Measurements from ENCODE around the gene PISD. TPM values are rescaled to one million over a fixed set of nuclear protein-coding genes. Genes with fewer than 3 reads are reported as not detected.
A peak's percentile ranks its signal among the peaks of the same experiment; 100 is the strongest.

PISD gene
- total and polyA plus RNA-seq, 5 donors from 2014 or later: 12.7 to 41.5 (median 17.2) TPM

GRCh38 chr22:31637447-31637890, 24.5 kb downstream of the PISD start:
- Histone ChIP-seq H3K9me3 (ENCODE audit: control insufficient read depth in 2 of 2, low read length in 2 of 2) (no peaks in the 10 kb centered on the region), H3K4me3 (ENCODE audit: low read depth, low read length) (no peak overlapping the region), H3K4me1 (ENCODE audit: control insufficient read depth, insufficient read depth, low read length, poor library complexity, severe bottlenecking) (peaks cover 5% of the 10 kb centered on the region), H3K36me3 (ENCODE audit: control insufficient read depth, insufficient read depth, low read length) (no peaks in the 10 kb centered on the region), H3K27me3 (ENCODE audit: control insufficient read depth, insufficient read depth, low read length) (no peaks in the 10 kb centered on the region), H3K27ac (ENCODE audit: insufficient read depth, low read length, poor library complexity, severe bottlenecking) (no peak overlapping the region)
- Mint-ChIP-seq H3K27ac (peak overlapping the region; percentile 80 to 93 (median 91)), H3K36me3 (peaks cover 7% of the 10 kb centered on the region), H3K9me3 (no peaks in the 10 kb centered on the region), H3K27me3 (no peaks in the 10 kb centered on the region), H3K4me1 (peaks cover 8 to 36% (median 16%) of the 10 kb centered on the region in 4 donors), H3K4me3 (no peak overlapping the region)
- DNase-seq: no peak
- no peak for ATAC-seq (ENCODE audit: low read depth in 2 of 2)

- Mint-ChIP-seq H3K4me3 (peak overlapping the region in 2 of 4 donors; percentile 21 to 36), H3K4me1 (peaks cover 4 to 39% (median 16%) of the 10 kb centered on the region in 4 donors), H3K9me3 (no peaks in the 10 kb centered on the region), H3K36me3 (peaks cover 3% of the 10 kb centered on the region), H3K27me3 (no peaks in the 10 kb centered on the region), H3K27ac (peak overlapping the region in 2 of 3 donors; percentile 42 to 57)
- H3K9me3 ChIP-seq (ENCODE audit: control insufficient read depth in 2 of 2, low read length in 2 of 2): no peaks in the 10 kb centered on the region
- no peak for ATAC-seq (ENCODE audit: low read depth in 2 of 2)
- H3K27ac ChIP-seq (ENCODE audit: insufficient read depth, low read length, poor library complexity, severe bottlenecking): no peak overlapping the region
- no peak for DNase-seq
- peaks cover 13% of the 10 kb centered on the region for H3K4me1 ChIP-seq (ENCODE audit: control insufficient read depth, insufficient read depth, low read length, poor library complexity, severe bottlenecking)
- H3K4me3 ChIP-seq (ENCODE audit: low read depth, low read length): no peak overlapping the region
- no peaks in the 10 kb centered on the region for H3K36me3 ChIP-seq (ENCODE audit: control insufficient read depth, insufficient read depth, low read length)
- H3K27me3 ChIP-seq (ENCODE audit: control insufficient read depth, insufficient read depth, low read length): no peaks in the 10 kb centered on the region
Observed at GRCh38 chr22:31635638-31636306, 26.2 kb downstream of the PISD start.

GRCh38 chr22:31631436-31631835, 30.6 kb downstream of the PISD start:
- H3K4me3 Mint-ChIP-seq: peak overlapping the region; percentile 54 to 89 (median 79)
- no peaks in the 10 kb centered on the region for H3K9me3 Mint-ChIP-seq
- Histone ChIP-seq H3K4me3 (ENCODE audit: low read depth, low read length) (no peak overlapping the region), H3K9me3 (ENCODE audit: control insufficient read depth in 2 of 2, low read length in 2 of 2) (no peaks in the 10 kb centered on the region), H3K27me3 (ENCODE audit: control insufficient read depth, insufficient read depth, low read length) (no peaks in the 10 kb centered on the region), H3K4me1 (ENCODE audit: control insufficient read depth, insufficient read depth, low read length, poor library complexity, severe bottlenecking) (peaks cover 30% of the 10 kb centered on the region), H3K36me3 (ENCODE audit: control insufficient read depth, insufficient read depth, low read length) (no peaks in the 10 kb centered on the region), H3K27ac (ENCODE audit: insufficient read depth, low read length, poor library complexity, severe bottlenecking) (peak overlapping the region; percentile 90)
- H3K36me3 Mint-ChIP-seq: peaks cover 3% of the 10 kb centered on the region
- ATAC-seq (ENCODE audit: low read depth in 2 of 2): no peak
- DNase-seq: no peak
- no peaks in the 10 kb centered on the region for H3K27me3 Mint-ChIP-seq
- H3K4me1 Mint-ChIP-seq: peaks cover 4 to 52% (median 23%) of the 10 kb centered on the region in 4 donors
- peak overlapping the region; percentile 76 to 90 (median 89) for H3K27ac Mint-ChIP-seq

DNA sequence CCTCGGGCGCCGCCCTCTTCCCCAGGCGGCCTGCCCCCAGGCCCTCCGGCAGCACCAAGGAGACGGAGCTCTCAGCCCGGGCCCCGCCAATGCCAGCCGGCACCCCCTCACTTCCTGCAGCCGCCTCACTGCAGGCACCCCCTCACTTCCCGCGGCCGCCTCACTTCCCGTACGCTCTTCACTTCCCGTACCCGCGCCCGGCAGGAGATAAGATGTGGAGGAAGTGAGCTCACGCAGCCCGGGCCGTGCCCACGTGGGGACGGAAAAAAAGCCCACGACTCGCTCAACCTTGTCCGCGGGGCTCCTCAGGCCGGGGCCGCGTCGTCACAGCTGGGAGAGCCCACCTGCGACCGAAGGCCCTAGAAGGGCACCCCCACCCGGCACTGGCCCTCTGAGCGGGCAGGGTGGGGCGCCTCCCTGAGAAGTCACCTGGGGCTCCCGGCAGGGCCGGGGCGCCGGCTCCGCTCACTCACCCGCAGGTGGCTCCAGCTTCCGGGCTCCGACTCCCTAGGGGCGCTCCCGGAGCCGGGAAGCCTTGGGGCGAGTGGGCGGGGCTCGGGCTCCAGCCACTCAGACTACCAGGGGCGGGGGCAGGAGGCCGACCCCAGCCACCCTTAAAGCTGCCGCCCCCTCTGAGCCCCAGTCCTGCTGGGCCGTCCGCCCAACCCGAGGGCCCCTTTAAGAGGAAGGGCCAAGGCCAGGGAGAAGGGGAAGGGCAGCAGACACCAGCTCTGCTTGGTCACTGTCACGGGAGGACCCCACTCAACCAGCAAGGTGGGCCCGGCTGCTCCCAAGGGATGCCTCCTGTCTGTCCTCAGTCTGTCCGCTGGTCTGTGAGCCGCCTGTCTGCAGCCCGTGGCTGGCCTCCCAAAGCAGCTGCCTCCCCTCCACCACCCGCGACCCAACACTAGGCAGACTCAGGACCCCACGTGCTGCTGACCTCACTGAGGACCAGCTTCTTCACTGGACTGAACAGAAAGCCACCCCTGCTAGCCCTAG, 31.4 kb downstream of the PISD start:
- peak overlapping the region; percentile 76 to 90 (median 89) for H3K27ac Mint-ChIP-seq
- Histone ChIP-seq H3K9me3 (ENCODE audit: control insufficient read depth in 2 of 2, low read length in 2 of 2) (no peaks in the 10 kb centered on the region), H3K4me3 (ENCODE audit: low read depth, low read length) (peak overlapping the region; percentile 44), H3K27me3 (ENCODE audit: control insufficient read depth, insufficient read depth, low read length) (no peaks in the 10 kb centered on the region), H3K27ac (ENCODE audit: insufficient read depth, low read length, poor library complexity, severe bottlenecking) (peak overlapping the region; percentile 90), H3K36me3 (ENCODE audit: control insufficient read depth, insufficient read depth, low read length) (no peaks in the 10 kb centered on the region), H3K4me1 (ENCODE audit: control insufficient read depth, insufficient read depth, low read length, poor library complexity, severe bottlenecking) (peaks cover 30% of the 10 kb centered on the region)
- no peaks in the 10 kb centered on the region for H3K36me3 Mint-ChIP-seq
- DNase-seq (peak; percentile 86 to 95 (median 89)), ATAC-seq (ENCODE audit: low read depth in 2 of 2) (peak; percentile 89 to 90)
- no peaks in the 10 kb centered on the region for H3K27me3 Mint-ChIP-seq
- H3K4me1 Mint-ChIP-seq: peaks cover under 1 to 57% (median 21%) of the 10 kb centered on the region in 4 donors
- peak overlapping the region; percentile 78 to 92 (median 90) for H3K4me3 Mint-ChIP-seq
- no peaks in the 10 kb centered on the region for H3K9me3 Mint-ChIP-seq

DNA sequence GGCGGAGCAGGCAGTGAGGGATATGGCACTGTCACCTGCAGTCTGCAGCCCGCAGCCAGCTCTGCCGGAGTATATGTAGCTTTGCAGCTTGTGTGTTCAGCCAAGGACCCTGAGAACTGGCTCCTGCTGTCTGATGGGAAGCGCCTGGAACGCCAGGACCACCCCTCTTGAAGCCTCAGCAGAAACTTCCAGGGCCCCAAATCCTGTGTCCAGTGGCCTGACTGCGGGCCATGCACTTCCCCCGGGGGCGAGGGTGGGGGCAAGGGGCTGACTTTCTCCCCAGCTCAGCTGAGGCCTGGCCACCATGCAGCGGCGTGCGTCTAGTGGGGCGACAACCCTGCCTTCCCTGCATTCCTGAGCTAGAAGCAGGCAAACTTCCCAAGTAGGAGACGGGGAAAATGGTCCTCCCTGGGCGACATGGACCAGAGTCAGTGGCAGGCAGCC, 32.3 kb downstream of the PISD start:
- no peak for DNase-seq
- H3K27me3 Mint-ChIP-seq: no peaks in the 10 kb centered on the region

DNA sequence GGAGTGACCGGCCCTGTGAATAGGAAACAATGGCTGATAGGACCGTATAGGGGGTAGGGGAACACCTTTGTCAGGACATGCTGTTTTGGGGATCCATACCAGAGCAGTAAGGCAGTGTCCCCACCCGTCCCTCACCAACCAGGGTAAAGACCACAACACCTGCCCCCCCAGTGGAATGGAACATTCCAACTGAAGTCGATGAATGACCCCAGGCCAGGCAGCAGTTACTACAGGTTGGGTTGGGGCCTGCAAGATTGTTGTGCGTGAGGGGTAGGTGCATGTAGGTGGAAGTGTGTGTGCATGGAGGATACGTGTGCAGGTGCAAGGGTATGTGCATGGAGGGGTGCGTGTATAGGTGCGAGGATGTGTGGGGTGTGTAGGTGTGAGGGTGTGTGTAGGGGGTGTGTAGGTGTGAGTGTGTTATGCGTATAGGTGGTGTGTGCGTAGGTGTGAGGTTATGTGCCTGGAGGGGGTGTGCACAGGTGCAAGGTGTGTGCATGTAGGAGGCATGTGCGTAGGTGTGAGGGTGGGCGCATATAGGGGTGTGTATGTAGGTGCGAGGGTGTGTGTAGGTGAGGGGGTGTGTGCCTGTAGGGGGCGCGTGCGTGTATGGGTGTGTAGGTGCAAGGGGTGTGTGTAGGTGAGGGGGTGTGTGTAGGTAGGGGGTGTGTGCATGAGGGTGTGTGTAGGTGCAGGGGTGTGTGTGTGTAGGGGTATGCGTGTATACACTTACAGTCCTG, 32.9 kb downstream of the PISD start:
- Mint-ChIP-seq H3K27me3 (no peaks in the 10 kb centered on the region), H3K36me3 (no peaks in the 10 kb centered on the region), H3K9me3 (peaks cover 0 to 1% (median 0%) of the 10 kb centered on the region in 7 donors), H3K4me3 (peak overlapping the region; percentile 66 to 92 (median 88)), H3K4me1 (peaks cover 0 to 67% (median 21%) of the 10 kb centered on the region in 4 donors), H3K27ac (peak overlapping the region; percentile 85 to 92 (median 89))
- Histone ChIP-seq H3K9me3 (ENCODE audit: control insufficient read depth in 2 of 2, low read length in 2 of 2) (no peaks in the 10 kb centered on the region), H3K36me3 (ENCODE audit: control insufficient read depth, insufficient read depth, low read length) (no peaks in the 10 kb centered on the region), H3K4me3 (ENCODE audit: low read depth, low read length) (no peak overlapping the region), H3K27ac (ENCODE audit: insufficient read depth, low read length, poor library complexity, severe bottlenecking) (peak overlapping the region; percentile 90), H3K4me1 (ENCODE audit: control insufficient read depth, insufficient read depth, low read length, poor library complexity, severe bottlenecking) (peaks cover 30% of the 10 kb centered on the region), H3K27me3 (ENCODE audit: control insufficient read depth, insufficient read depth, low read length) (no peaks in the 10 kb centered on the region)
- DNase-seq (no peak), ATAC-seq (ENCODE audit: low read depth in 2 of 2) (no peak)

More for the DNA sequence above, 32.3 kb downstream of the PISD start:
- Histone ChIP-seq H3K27ac (ENCODE audit: insufficient read depth, low read length, poor library complexity, severe bottlenecking) (peak overlapping the region; percentile 90), H3K27me3 (ENCODE audit: control insufficient read depth, insufficient read depth, low read length) (no peaks in the 10 kb centered on the region), H3K4me1 (ENCODE audit: control insufficient read depth, insufficient read depth, low read length, poor library complexity, severe bottlenecking) (peaks cover 30% of the 10 kb centered on the region), H3K36me3 (ENCODE audit: control insufficient read depth, insufficient read depth, low read length) (no peaks in the 10 kb centered on the region), H3K9me3 (ENCODE audit: control insufficient read depth in 2 of 2, low read length in 2 of 2) (no peaks in the 10 kb centered on the region), H3K4me3 (ENCODE audit: low read depth, low read length) (peak overlapping the region; percentile 44)
- H3K9me3 Mint-ChIP-seq: no peaks in the 10 kb centered on the region
- H3K27ac Mint-ChIP-seq: peak overlapping the region in 2 of 3 donors; percentile 42 to 89
- no peak for ATAC-seq (ENCODE audit: low read depth in 2 of 2)
- peak overlapping the region; percentile 48 to 92 (median 78) for H3K4me3 Mint-ChIP-seq
- H3K36me3 Mint-ChIP-seq: no peaks in the 10 kb centered on the region
- H3K4me1 Mint-ChIP-seq: peaks cover 0 to 61% (median 20%) of the 10 kb centered on the region in 4 donors

DNA sequence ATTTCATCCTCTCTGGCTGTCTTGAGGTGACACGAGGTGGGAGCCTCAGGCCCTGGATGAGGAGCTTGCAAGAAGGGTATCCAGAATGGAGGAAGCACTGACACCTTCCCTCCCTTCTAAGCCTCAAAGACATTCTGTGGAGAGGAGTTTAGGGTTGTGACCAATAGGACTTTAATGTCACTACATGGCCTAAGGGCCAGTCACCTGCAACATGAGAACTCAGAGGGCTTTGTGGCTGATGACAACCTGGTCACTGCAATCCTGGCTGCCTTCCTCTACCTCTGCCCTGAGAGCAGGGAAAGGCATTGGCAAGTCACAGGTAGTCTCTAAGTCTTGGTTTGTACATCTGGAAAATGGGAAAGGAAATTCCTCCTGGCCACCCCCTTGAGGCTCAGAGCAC, 33.7 kb downstream of the PISD start:
- Mint-ChIP-seq H3K4me1 (peaks cover 0 to 63% (median 16%) of the 10 kb centered on the region in 4 donors), H3K9me3 (peaks cover 0 to 1% (median 0%) of the 10 kb centered on the region in 7 donors), H3K4me3 (peak overlapping the region; percentile 29 to 86 (median 62)), H3K27me3 (no peaks in the 10 kb centered on the region), H3K36me3 (no peaks in the 10 kb centered on the region), H3K27ac (peak overlapping the region in 2 of 3 donors; percentile 89 to 92)
- peak overlapping the region; percentile 38 for H3K27ac ChIP-seq (ENCODE audit: insufficient read depth, low read length, poor library complexity, severe bottlenecking)
- H3K36me3 ChIP-seq (ENCODE audit: control insufficient read depth, insufficient read depth, low read length): no peaks in the 10 kb centered on the region
- no peaks in the 10 kb centered on the region for H3K9me3 ChIP-seq (ENCODE audit: control insufficient read depth in 2 of 2, low read length in 2 of 2)
- DNase-seq (no peak), ATAC-seq (ENCODE audit: low read depth in 2 of 2) (no peak)
- H3K4me3 ChIP-seq (ENCODE audit: low read depth, low read length): no peak overlapping the region
- H3K4me1 ChIP-seq (ENCODE audit: control insufficient read depth, insufficient read depth, low read length, poor library complexity, severe bottlenecking): peaks cover 30% of the 10 kb centered on the region
- no peaks in the 10 kb centered on the region for H3K27me3 ChIP-seq (ENCODE audit: control insufficient read depth, insufficient read depth, low read length)

Measured in CD4-positive, CD25-positive, alpha-beta regulatory T cell (primary cell).